ENCODE data around the gene EVI5L.

GRCh38 chr19:7830823-7831222 is 805 bp downstream of the EVI5L start:
- no peak for TF ChIP-seq EZH2 (IDR thresholded peaks at IDR 0.05; ENCODE audit: low read length, unreplicated experiment)
- TF ChIP-seq CTCF (conservative IDR thresholded peaks at IDR 0.05; ENCODE audit: low read depth, low read length): no peak
- TF ChIP-seq EZH2phosphoT487 (IDR thresholded peaks at IDR 0.05; ENCODE audit: borderline replicate concordance, low read length): no peak
